ENCODE measurements around the gene GC.

- TF ChIP-seq EZH2 (IDR thresholded peaks at IDR 0.05) = no peak
- TF ChIP-seq POLR2AphosphoS5 (IDR thresholded peaks at IDR 0.05; ENCODE audit: borderline replicate concordance, low read depth, low read length) = no peak
- TF ChIP-seq FOXP2 (optimal IDR thresholded peaks at IDR 0.05; ENCODE audit: control extremely low read depth, extremely low read length, insufficient read depth) = no peak
Observed at GRCh38 chr4:71692198-71692597, 91.7 kb downstream of the GC start.

Measured in SK-N-MC (cell line).